GM03348 (cell line): ENCODE data around the gene NBPF9.
"Not testable (repeated sequence)": the region's sequence is repeated elsewhere in the genome, so short reads cannot be mapped to it uniquely, and the experiment has no call there.

ENCODE experiments used
- DNase-seq: peaks from one replicate; pipeline ENCODE4 v3.0.0; 2012; ENCODE audit warnings: low spot score

Gene NBPF9, protein sequence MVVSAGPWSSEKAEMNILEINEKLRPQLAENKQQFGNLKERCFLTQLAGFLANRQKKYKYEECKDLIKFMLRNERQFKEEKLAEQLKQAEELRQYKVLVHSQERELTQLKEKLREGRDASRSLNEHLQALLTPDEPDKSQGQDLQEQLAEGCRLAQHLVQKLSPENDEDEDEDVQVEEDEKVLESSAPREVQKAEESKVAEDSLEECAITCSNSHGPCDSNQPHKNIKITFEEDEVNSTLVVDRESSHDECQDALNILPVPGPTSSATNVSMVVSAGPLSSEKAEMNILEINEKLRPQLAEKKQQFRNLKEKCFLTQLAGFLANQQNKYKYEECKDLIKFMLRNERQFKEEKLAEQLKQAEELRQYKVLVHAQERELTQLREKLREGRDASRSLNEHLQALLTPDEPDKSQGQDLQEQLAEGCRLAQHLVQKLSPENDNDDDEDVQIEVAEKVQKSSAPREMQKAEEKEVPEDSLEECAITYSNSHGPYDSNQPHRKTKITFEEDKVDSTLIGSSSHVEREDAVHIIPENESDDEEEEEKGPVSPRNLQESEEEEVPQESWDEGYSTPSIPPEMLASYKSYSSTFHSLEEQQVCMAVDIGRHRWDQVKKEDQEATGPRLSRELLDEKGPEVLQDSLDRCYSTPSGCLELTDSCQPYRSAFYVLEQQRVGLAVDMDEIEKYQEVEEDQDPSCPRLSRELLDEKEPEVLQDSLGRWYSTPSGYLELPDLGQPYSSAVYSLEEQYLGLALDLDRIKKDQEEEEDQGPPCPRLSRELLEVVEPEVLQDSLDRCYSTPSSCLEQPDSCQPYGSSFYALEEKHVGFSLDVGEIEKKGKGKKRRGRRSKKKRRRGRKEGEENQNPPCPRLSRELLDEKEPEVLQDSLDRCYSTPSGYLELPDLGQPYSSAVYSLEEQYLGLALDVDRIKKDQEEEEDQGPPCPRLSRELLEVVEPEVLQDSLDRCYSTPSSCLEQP (N-terminal part only)

DNA sequence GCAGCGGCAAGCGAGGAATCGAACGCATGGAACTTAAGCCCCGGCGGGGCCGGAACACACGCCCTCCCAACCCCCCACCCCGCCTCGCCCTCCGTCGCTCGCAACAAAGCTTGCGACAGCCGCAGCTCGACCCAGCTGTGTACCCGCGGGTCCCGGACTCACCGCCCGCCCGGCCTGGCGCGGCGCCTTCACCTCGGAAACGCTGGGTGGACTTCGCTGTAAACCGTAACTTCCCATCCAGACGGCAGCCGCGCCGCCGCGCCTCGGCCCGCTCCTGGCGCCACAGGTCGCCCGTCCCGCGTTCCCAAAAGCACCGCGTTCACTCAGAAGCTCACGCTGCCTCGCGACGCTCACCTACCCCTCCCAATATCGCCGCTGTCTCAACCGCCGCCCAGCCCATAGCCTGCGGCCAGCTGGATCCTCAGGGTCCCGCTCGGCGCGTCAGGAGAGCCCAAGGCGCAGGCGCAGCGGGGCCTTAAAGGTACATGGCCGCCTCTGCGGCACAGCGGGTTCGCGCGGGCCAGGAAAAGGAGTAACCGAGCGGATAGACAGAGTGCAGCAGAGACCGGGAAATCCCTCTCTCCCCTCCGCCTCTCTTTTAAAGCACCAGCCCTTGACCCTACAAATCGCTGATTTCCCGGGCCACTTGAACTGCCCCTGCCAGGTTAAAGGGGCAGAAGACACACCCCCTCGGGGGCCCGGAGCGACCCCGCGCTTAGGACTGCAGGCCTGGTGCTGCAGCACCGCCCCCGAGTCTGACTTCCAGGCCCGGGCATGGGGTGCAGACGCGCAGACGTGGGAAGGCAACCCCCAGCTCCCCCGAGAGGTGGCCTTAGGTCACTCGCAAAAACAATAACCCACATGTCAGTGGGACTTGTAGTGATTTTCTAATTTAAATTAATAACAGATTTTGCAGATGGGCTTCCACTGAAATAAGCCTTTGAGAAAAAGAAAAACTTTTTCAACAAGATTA is at the start of gene NBPF9:
TSS of gene NBPF9 (minus strand) at position 443 of the 973 bp plus-strand sequence. CDS start 21,412 bp downstream, outside the sequence.
- not testable (repeated sequence) for DNase-seq

DNA sequence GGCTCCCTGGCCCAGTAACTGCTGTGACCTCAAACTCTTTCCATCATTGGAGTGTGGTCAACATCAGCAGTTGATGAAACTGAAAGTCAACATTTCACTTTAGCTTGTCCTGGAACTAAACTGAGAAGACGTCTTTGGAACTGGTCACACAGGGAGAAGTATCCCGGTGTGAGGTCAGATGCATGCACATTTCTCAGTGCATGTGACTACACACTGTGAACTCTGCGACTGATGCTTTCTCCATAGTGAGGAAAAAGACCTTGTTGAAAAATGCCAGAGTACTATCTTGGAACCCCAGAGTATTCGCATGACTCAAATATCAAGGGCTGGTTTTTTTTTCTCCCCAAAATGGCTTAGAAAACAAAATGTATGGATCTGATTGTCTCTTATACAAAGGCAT is 46.6 kb upstream of the NBPF9 start:
- not testable (repeated sequence) for DNase-seq

DNA sequence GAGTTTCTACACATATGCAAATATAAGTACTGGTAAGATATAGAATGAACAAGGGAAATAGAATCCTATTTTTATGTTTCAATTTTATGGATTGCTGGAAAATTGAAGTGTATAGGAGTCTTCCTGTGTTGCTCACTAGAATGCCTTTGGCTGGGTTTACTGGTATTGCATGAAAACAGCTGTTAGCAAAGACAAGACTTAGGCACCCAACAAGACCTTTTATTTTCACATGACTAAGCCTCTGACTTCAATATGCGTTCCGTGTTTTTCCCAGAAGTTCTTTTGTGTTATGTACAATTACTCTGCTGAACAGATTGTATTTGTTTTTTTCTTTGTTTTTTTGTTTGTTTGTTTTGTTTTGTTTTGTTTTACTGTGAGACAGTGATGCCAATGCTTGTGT is 34.2 kb upstream of the NBPF9 start:
- not testable (repeated sequence) for DNase-seq

DNA sequence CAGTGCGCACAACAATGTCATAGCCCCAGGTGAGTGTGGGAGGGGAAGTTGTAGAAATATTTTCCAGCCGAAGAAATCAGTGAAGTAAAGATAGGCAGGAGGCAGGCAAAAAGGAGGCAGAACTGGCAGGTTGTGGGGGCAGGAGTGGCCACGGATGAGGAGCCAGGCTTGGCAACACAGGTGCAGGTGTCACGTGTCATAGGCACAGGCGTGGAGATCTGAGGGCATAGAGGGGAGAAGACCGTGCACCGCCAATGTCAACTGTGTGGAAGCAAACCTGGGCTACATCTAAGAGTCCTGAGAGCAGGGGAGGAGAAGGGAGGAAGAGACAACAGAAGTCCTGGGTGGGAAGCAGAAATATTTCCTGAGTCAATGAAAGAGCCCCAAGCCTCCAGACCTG is 27.6 kb upstream of the NBPF9 start:
- DNase-seq: not testable (repeated sequence)

DNA sequence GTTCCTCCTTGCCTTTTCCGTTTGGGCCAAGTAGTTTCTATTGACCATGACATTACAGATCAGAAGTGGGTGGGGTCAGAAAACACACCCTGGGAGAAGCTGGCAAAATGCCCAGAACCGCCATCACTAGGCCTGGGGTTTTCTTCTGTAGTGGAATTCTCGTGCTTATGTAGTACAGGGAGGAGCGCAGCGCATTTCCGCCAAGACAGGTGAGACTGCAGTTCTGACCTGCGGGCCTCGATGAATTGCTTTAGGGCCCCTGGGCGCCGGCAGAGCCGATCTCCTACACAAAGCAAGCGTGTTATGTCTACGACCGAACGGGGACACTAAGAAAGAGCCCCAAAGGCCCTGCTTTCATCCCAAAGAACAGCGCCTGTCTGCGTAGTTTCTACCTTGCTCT is 25.9 kb upstream of the NBPF9 start:
- DNase-seq: not testable (repeated sequence)

DNA sequence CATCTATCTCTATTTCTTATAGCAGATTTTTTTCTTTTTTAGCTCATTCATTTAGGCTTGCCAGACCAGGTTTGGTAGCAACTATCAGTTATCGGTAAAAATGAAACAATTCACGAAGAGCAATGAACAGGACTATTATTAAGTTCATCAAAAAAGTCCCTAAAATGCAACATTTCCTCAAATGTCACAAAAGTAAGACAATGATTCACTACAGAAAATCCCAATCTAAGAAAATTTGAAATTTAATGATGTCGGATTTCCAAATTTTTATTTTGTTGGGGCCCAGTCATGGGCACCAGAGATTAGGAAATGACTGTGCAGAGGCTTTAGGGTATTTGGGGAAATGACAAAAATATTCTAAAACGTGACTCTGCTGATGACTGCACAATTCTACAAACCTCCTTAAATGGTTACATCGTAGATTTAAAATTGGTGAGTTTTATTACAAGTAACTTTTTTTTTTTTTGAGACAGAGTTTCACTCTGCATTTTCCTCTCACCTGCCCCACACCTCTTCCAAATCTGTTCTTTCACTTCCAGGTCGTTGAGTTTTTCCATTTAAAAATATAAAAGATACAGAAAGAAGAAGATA is 23.3 kb upstream of the NBPF9 start:
- DNase-seq: not testable (repeated sequence)

DNA sequence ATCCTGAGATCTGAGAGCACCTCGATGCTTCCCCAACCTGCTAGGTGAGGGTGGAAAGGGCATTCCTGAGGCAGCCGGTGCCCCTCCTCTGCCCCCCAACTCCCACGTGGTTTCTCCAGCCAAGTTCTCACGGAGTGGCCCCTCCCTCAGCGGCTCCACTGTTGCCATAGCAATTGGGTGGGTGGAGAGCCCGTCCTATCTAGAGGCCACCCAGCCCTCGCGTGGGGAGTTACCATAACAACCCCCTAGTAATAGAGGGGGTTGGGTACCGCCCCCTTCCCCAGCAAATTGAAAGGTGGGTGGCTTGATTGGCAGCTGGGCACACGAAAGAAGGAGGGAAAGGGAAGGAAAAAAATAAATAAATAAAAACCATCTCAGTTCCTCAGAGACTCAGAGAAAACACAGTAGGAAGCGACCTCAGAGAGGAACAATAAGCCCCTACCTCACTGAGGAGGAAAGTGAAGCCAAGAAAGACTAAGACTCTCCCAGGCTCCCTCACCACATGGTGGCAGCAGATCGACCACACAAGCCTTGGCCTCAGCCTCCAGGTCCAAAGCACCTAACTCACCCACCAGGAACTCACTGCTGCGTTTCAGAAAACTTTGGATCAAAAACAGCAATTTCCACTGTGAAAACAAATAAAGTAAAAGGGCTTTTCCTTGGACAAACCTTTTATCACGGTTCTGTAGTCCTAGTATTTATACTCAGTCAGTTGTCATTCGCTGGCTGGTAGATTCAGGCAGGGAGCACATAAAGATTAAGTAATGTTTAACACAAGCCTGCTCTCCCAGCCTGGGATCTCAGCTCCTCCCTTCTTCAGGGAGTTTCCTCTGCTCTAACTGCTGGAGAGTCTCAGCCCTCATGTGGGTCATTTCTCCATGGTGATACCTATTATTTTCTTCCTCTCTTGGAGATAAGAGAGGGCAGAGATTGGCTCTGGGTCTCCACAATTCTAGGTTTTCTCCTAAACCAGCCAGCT is 20.9 kb upstream of the NBPF9 start:
- not testable (repeated sequence) for DNase-seq

DNA sequence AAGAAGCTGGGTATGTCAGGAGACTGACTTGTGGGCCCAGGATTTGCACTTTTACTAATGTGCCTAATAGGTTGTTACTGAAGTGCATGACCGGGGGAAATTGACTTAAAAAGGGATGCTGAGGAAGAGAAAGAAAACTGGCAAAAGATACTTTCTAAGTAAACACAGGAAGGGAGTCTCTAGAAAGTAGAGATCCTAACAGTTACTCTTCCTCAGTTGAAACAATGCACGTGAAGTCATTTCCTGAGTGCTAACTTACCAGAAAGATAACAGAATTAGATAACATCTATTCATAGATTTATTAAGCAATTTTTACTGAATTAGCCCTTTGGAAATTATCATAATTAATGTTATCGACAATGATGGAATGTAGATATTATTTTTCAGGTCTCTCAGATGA is 9.5 kb upstream of the NBPF9 start:
- not testable (repeated sequence) for DNase-seq

DNA sequence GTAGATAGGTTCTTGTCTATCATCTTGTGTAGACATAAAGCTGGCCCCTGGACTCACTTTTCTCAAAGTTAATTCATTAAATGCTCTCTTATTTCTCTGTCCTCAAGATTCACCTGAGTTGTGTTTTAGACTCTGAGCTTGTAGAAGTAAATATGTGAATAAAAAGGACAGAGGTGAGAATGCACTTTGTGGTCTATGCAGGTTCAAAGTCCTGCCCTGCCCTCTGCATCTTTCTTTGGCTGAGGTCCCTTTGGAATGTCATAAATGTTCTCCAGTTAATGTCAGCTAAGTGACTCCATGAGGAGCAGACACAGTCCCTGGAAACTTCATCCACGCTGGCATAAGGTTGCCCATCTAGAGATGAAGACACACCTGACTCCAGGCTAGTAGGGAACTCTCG is 7.0 kb upstream of the NBPF9 start:
- DNase-seq: not testable (repeated sequence)

DNA sequence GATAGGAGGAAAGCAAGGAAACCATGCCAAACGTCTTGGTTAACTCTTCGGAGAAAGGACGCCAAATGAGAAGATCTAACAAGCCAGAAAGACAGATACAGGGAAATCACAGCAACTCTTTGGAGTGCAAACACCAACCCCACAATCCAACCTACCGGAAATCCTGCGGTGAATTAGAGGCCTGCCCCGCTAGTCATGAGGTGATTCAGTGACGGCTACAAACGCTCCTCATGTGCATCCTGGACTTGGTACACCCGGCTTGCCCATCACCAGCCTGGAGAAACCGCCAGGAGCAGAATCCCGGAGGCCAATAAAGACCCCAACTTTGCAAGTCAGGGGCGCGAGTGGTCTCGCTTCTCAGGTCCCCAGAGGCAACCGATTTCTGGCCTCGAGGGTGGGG is 777 bp downstream of the NBPF9 start:
- DNase-seq: not testable (repeated sequence)

DNA sequence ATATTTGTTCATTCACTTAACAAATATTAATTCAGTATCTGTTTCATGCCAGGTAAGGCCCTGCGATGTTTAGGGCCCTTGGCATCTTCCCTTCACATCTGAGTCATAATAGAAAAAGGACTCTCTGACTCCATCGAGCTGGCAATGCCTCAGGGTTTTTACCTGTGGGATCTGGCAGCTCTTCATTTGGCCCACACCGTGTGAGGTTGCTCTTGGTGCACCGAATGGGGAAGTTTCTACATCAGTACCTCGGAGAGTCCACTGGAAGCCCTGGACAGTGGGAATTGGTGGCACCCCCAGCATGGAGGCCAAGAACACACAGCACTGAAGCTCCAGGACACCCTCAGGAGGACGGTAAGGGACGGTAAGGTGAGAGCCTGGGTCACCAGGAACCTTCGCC is 5.1 kb downstream of the NBPF9 start:
- DNase-seq: not testable (repeated sequence)

DNA sequence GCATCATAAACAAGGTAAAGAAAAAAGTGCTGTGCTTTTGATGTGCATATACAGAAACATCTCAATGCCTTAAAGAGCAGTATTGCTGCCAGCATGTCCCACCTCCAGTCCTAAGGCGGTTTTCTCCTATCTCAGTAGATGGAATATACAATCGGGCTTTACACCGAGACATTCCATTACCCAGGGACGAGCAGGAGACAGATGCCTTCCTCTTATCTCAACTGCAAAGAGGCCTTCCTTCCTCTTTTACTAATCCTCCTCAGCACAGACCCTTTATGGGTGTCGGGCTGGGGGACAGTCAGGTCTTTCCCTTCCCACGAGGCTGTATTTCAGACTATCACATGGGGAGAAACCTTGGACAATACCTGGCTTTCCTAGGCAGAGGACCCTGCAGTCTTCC is 10.2 kb downstream of the NBPF9 start:
- not testable (repeated sequence) for DNase-seq

DNA sequence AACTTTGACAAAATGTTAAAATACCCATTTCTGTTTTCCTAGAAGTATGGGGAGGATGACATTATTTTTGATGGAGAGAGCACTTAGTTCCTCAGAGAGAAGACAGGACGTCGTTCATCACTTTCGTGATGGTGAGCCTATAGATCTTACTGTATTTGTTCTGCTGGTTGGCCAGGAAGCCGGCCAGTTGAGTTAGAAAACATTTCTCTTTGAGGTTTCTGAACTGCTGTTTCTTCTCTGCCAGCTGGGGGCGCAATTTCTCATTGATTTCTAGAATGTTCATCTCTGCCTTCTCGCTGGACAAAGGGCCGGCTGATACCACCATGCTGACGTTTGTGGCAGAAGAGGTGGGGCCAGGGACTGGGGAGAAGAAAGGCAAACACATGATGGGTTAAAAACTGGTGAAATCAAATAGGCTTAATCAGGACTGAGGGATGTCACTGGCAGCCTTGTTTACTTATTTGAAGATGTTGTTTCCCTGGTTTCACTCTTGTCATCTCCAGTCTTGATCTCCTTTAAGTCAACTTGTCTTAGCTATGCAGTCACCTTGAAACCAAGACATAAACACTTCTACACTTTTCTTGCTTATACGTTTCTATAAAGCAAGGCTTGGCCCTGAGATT is 27.7 kb downstream of the NBPF9 start:
- not testable (repeated sequence) for DNase-seq

DNA sequence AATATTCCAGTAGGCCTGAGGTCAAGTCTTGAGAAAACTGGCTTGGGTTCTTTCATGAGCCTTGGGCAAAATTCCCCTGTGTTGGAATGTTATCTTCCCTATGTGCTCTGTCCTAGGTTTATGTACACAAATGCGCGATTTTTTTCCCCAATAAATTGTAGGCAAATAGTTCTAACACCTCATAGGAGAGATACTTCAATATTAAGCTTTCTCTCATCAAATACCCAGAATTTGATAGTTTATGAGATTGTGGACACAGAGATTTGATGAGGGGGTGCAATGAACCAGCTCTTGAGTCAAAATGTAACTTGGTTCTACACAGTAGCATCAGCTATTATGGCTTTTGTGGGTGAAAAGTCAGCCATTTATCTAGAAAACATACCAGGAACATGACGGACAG is 38.7 kb downstream of the NBPF9 start:
- not testable (repeated sequence) for DNase-seq

DNA sequence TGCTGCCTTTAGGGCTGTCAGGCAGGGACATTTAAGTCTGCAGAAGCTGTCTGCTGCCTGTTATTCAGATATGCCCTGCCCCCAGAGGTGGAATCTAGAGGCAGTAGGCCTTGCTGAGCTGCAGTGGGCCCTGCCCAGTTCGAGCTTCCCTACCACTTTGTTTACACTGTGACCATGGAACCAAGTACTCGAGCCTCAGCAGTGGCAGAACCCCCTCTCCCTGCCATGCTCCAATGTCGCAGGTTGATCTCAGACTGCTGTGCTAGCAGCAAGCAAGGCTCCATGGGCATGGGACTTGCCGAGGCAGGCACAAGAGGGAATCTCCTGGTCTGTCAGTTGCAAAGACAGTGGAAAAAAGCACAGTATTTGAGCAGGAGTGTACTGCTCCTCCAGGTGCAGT is 60.3 kb downstream of the NBPF9 start:
- DNase-seq: not testable (repeated sequence)

DNA sequence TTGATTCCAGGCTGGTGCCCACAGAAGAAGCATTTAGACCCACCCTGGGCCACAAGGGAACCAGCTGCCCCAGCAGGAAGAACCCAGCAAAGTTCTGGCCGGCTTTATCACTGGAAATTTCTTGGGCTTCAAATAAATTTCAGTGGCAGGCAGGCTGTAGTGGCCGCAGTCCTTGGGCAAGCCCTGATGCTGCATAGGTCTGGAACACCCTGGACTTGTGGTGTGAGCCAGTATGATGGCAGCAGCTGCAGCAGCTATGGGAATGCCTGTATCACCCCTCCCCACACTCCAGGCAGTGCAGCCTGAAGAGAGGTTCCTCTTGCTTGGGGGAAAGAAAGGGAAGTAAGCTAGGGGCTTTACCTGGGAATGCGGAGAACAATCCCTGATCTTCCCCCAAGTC is 69.4 kb downstream of the NBPF9 start:
- not testable (repeated sequence) for DNase-seq

DNA sequence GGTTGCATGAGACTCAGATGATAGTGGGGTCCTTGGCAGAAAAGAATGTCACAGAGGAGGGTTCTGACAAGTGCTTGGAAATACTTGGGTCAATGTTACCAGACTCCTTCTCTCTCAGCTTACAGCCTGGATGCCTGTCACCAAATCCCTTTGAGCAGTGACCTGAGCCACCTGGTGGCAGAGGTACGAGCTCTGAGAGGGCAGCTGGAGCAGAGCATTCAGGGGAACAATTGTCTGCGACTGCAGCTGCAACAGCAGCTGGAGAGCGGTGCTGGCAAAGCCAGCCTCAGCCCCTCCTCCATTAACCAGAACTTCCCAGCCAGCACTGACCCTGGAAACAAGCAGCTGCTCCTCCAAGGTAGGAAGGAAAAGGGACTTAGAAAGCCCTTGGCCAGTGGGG is 79.0 kb downstream of the NBPF9 start:
- DNase-seq: not testable (repeated sequence)

DNA sequence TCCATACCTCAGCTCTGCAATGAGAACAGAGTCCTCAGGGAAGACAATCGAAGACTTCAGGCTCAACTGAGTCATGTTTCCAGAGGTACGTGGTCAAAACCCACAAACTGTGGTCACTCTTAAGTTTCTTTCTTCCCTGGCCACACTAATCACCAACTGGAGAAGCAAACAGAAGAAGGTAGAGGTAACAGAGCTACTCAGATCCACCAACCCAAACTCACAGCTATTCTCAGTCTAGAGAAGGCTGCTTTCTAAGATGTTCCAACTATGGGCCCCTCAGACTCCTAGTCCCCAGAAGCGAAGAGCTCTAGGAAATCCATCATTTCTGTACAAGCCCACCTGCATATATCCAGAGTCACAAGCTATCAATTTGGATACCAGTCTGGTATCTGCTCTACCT is 84.8 kb downstream of the NBPF9 start:
- DNase-seq: not testable (repeated sequence)

DNA sequence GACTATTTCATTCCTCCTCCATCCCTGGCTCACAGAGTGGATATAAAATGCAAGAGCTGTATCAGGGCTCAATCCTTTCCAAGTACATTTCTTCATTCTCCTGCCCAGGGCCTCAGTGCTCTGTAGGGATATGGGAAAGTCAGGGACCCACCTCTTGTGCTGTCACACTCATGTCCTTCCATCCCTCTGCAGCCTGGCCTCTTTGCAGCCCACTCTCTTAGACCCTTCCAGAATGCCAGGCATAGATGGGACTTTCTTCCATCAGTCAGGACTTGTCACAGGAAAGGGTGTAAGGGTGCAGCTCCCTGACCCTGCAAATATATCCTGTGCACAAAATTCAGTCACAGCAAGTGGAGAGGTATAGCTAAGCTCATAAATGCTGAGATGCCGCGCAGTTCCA is 86.7 kb downstream of the NBPF9 start:
- DNase-seq: not testable (repeated sequence)
